HG03460 (cell line): ENCODE data around the gene CARMIL3.
"Not testable (repeated sequence)": the region's sequence is repeated elsewhere in the genome, so short reads cannot be mapped to it uniquely, and the experiment has no call there.

Experiments used
- ATAC-seq: cut with Tn5 transposase; IDR thresholded peaks from one replicate; pipeline ENCODE4 v1.9.1; 2021; ENCODE audit not compliant: unreplicated experiment

CARMIL3 gene

GRCh38 chr14:24093207-24093900 lies 41.5 kb downstream of the CARMIL3 start:
- no peak for ATAC-seq

GRCh38 chr14:24093901-24094840 lies 42.4 kb downstream of the CARMIL3 start, which contains the start of gene PCK2:
PCK2 (plus strand) TSS chr14:24094311; CDS start chr14:24094406, 95 bp downstream.
- ATAC-seq, result peak; percentile 46

- ATAC-seq, result no peak
These were observed 43.0 kb downstream of the CARMIL3 start for GRCh38 chr14:24094841-24095270.

- peak; percentile 67 for ATAC-seq
These were observed 43.7 kb downstream of the CARMIL3 start for GRCh38 chr14:24095271-24096068.

- ATAC-seq, result no peak
These were observed 44.9 kb downstream of the CARMIL3 start for GRCh38 chr14:24096545-24097181.

- ATAC-seq, result no peak
These were observed 46.6 kb downstream of the CARMIL3 start for GRCh38 chr14:24098229-24098926.

- ATAC-seq, result no peak
These were observed 47.4 kb downstream of the CARMIL3 start for GRCh38 chr14:24098927-24099813.

GRCh38 chr14:24100197-24100981 lies 48.6 kb downstream of the CARMIL3 start:
- no peak for ATAC-seq

GRCh38 chr14:24100982-24101494 lies 49.2 kb downstream of the CARMIL3 start:
- ATAC-seq, result no peak

- ATAC-seq, result no peak
These were observed 50.7 kb downstream of the CARMIL3 start for GRCh38 chr14:24102357-24103048.

GRCh38 chr14:24103451-24103850 lies 51.6 kb downstream of the CARMIL3 start:
- ATAC-seq, result no peak

- ATAC-seq, result not testable (repeated sequence)
These were observed 53.9 kb downstream of the CARMIL3 start for GRCh38 chr14:24105609-24106239.

GRCh38 chr14:24106672-24107271 lies 55.0 kb downstream of the CARMIL3 start:
- no peak for ATAC-seq

GRCh38 chr14:24108336-24108874 lies 56.6 kb downstream of the CARMIL3 start:
- ATAC-seq, result peak; percentile 29

GRCh38 chr14:24110060-24110459 lies 58.3 kb downstream of the CARMIL3 start:
- ATAC-seq, result no peak

GRCh38 chr14:24110523-24110922 lies 58.7 kb downstream of the CARMIL3 start:
- ATAC-seq, result no peak
